ENCODE data around the gene PLPPR5. TPM values are rescaled to one million over a fixed set of nuclear protein-coding genes. Genes with fewer than 3 reads are reported as not detected.

PLPPR5 gene
- total and polyA plus RNA-seq, 2 of the 4 experiments (the other 2 are of a cell fraction), result under 0.01 to 0.05 TPM

DNA sequence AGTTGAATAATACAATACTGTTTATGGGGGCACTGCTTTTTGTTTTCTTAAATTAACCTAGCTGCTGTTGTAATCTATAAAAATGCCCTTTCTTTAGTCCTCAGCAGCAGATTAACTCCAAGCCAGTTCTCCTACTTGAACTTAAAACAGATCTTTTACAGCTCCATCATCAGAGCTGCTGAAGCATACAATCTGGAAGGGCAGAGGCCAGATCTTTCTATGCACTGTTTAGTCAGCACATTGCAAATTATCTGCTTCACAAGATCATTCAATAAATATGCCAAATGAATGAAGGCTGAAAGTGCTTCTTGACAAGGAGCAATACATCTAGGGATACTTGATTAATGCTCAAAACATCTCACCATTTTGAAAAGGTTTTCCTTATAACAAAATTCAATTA is 115.8 kb downstream of the PLPPR5 start:
- Histone ChIP-seq H3K9me1 (ENCODE audit: insufficient read depth, low read length) (no peaks in the 10 kb centered on the region), H3K14ac (replicated peaks; ENCODE audit: low read depth, low read length) (no peak overlapping the region), H2AK9ac (replicated peaks; ENCODE audit: low read depth, low read length, poor library complexity) (no peak overlapping the region), H4K8ac (ENCODE audit: low read depth in 2 of 2, low read length in 2 of 2) (no peak overlapping the region), H2BK5ac (ENCODE audit: low read depth, low read length, poor library complexity, severe bottlenecking) (no peak overlapping the region), H3K18ac (ENCODE audit: low read depth, low read length) (no peak overlapping the region), H3K36me3 (ENCODE audit: control insufficient read depth, insufficient read depth, low read length) (no peaks in the 10 kb centered on the region), H3K27me3 (ENCODE audit: control insufficient read depth, insufficient read depth, low read length) (no peaks in the 10 kb centered on the region), H3K4me3 (ENCODE audit: insufficient read depth, low read depth, low read length) (no peak overlapping the region), H3K27ac (ENCODE audit: insufficient read depth, low read length) (no peak overlapping the region), H3K56ac (ENCODE audit: extremely low read depth, insufficient read depth, low read length) (no peak overlapping the region), H4K91ac (ENCODE audit: insufficient read depth, low read depth, low read length) (no peak overlapping the region), H4K5ac (ENCODE audit: low read depth, low read length) (no peak overlapping the region), H3K9me3 (ENCODE audit: control insufficient read depth, insufficient read depth, low read length) (no peaks in the 10 kb centered on the region), H2AK5ac (ENCODE audit: low read depth, low read length) (no peak overlapping the region), H3K9ac (ENCODE audit: low read depth, low read length) (no peak overlapping the region), H3K4me2 (ENCODE audit: low read depth, low read length) (no peak overlapping the region), H3K4ac (ENCODE audit: low read depth, low read length) (no peak overlapping the region), H2BK20ac (ENCODE audit: low read depth, low read length) (no peak overlapping the region), H2BK120ac (ENCODE audit: low read depth, low read length) (no peak overlapping the region), H3K79me1 (ENCODE audit: low read depth in 1 of 2, low read length in 2 of 2) (no peaks in the 10 kb centered on the region), H3K4me1 (ENCODE audit: control insufficient read depth, insufficient read depth, low read length) (no peaks in the 10 kb centered on the region), H2AFZ (replicated peaks; ENCODE audit: low read length, poor library complexity) (no peak overlapping the region), H4K20me1 (ENCODE audit: insufficient read depth, low read length) (no peaks in the 10 kb centered on the region), H2BK15ac (ENCODE audit: low read depth, low read length) (no peak overlapping the region), H3K23ac (ENCODE audit: low read depth, low read length) (no peak overlapping the region)
- CTCF ChIA-PET, result no interaction called here
- dilution Hi-C loops (cut with HindIII; ENCODE audit: low sequenced_read_pairs, unreplicated experiment) (no loop called here), in situ Hi-C loops (cut with MboI; ENCODE audit: low sequenced_read_pairs) (loop anchor here (25.0 kb wide), 1 partner anchor 598 kb away; no protein-coding TSS in a partner anchor), intact Hi-C loops (cut with micrococcal nuclease) (loop anchor here (10.0 kb wide), 2 partner anchors 816 to 846 kb away; no protein-coding TSS in a partner anchor)
- TF ChIP-seq USF2 (IDR thresholded peaks at IDR 0.05; ENCODE audit: low read depth, low read length), result no peak
- no peak for TF ChIP-seq FOS (IDR thresholded peaks at IDR 0.05; ENCODE audit: low read depth, low read length)
- no peak for TF ChIP-seq MXI1 (IDR thresholded peaks at IDR 0.05; ENCODE audit: borderline replicate concordance, low read depth, low read length)
- TF ChIP-seq, protein P1, sequence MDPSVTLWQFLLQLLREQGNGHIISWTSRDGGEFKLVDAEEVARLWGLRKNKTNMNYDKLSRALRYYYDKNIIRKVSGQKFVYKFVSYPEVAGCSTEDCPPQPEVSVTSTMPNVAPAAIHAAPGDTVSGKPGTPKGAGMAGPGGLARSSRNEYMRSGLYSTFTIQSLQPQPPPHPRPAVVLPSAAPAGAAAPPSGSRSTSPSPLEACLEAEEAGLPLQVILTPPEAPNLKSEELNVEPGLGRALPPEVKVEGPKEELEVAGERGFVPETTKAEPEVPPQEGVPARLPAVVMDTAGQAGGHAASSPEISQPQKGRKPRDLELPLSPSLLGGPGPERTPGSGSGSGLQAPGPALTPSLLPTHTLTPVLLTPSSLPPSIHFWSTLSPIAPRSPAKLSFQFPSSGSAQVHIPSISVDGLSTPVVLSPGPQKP (IDR thresholded peaks at IDR 0.05; ENCODE audit: borderline replicate concordance, low read depth, low read length), result no peak
- TF ChIP-seq CTCF (conservative IDR thresholded peaks at IDR 0.05; ENCODE audit: low read depth, low read length), result no peak
- no peak for TF ChIP-seq RCOR1 (IDR thresholded peaks at IDR 0.05; ENCODE audit: insufficient replicate concordance, low read length)
- TF ChIP-seq NFE2L2 (IDR thresholded peaks at IDR 0.05; ENCODE audit: low read depth, low read length), result no peak
- no peak for TF ChIP-seq RFX5 (IDR thresholded peaks at IDR 0.05; ENCODE audit: low read depth, low read length)
- TF ChIP-seq CEBPB (IDR thresholded peaks at IDR 0.05; ENCODE audit: low read depth, low read length), result no peak
- TF ChIP-seq BHLHE40 (IDR thresholded peaks at IDR 0.05; ENCODE audit: low read depth, low read length), result no peak
- no peak for TF ChIP-seq POLR2A (IDR thresholded peaks at IDR 0.05; ENCODE audit: low read depth, low read length)
- no peak for TF ChIP-seq CHD1 (IDR thresholded peaks at IDR 0.05; ENCODE audit: low read depth, low read length)
- TF ChIP-seq RAD21 (IDR thresholded peaks at IDR 0.05; ENCODE audit: low read length), result no peak
- TF ChIP-seq MAFK (IDR thresholded peaks at IDR 0.05; ENCODE audit: low read depth, low read length), result no peak
- no peak for TF ChIP-seq SMC3 (IDR thresholded peaks at IDR 0.05; ENCODE audit: low read depth, low read length)
- no peak for TF ChIP-seq MAZ (IDR thresholded peaks at IDR 0.05; ENCODE audit: borderline replicate concordance, low read depth, low read length)
- BruUV-seq (replicated peaks), result no TSS peak
- ATAC-seq (ENCODE audit: low read depth) (no peak), DNase-seq (no peak)
- POLR2A ChIA-PET (ENCODE audit: unreplicated experiment), result no interaction called here
